GM21528 (cell line): ENCODE results near the gene UBTF.
"Not testable (repeated sequence)": the region's sequence is repeated elsewhere in the genome, so short reads cannot be mapped to it uniquely, and the experiment has no call there.

Experiments
- ATAC-seq: cut with Tn5 transposase; IDR thresholded peaks from one replicate; pipeline ENCODE4 v1.9.1; 2021; ENCODE audit warnings: mild to moderate bottlenecking, moderate library complexity; ENCODE audit not compliant: unreplicated experiment, low FRiP score

The UBTF gene

DNA sequence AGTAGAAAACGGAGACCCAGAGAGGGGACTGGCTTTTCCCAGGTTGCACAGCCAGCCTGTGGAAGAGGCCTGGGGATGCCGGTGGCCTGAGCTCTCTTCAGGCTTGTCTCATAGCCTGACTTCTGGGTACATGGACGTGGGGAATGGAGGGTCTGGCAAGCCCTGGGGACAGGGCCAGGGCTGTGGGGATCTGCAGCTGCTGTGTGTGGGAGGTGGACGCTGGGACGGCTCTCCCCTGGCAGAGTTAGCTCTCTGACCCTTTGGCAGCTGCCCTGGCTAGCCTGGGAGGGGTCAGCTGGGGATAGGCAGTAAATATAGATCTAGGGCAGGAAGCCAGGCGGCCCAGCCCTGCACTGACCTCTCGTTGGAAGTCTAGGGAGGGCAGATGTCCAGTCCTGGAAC is 28.0 kb upstream of the UBTF start:
- ATAC-seq: no peak

DNA sequence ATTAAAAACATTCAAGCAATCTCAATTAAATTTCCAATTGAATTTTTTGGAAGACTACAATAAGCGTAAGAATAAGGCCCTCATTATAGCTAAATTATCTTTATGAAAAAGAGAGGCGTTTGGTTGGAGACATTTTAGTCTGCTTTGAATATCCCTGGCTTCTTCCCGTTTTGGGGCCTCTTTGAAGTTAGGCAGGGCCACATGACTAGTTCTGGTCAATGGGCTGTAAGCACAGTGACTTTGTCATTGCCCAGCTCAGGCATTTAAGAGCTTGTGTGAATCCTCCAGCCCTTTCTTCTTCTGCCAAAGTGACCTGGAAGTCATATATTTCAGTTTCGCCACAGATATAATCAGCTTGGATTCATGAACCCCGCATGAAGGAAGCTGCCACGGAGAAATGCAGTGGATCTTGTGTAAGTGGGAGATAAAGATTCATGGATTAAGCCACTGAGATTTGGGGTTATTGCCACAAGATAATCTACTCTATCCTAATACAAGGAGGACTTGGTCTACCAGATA is 21.7 kb upstream of the UBTF start:
- no peak for ATAC-seq

DNA sequence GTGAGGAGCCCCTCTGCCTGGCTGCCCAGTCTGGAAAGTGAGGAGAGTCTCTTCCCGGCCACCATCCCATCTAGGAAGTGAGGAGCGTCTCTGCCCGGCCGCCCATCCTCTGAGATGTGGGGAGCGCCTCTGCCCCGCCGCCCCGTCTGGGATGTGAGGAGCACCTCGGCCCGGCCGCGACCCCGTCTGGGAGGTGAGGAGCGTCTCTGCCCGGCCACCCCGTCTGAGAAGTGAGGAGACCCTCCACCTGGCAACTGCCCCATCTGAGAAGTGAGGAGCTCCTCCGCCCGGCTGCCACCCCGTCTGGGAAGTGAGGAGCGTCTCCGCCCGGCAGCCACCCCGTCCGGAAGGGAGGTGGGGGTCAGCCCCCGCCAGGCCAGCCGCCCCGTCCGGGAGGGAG is 18.4 kb upstream of the UBTF start:
- ATAC-seq: not testable (repeated sequence)

DNA sequence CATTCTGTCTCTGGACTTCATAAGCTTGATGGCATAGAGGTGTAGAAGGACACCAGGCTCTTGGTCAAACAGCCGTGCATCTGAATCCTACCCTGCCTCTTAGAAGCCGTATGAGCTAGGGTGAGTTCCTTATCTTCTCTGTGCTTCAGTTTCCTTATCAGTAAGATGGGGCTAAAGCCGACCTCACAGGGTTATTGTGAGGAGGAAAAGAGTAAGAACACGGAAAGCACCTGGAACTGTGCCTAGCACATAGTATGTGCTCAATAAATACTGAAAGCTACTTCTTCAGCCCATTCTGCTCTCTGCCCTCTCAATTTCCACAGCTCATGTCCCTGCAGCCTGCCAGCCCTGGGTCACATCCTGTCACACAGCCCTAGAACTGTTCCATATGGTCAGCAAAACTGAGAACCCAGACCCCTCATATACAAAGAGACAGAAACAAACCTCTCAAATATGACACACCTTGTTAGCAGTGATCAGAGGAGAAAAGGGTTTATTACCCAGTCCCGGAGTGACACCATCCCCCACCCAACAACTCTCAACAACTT is 17.0 kb upstream of the UBTF start:
- no peak for ATAC-seq

DNA sequence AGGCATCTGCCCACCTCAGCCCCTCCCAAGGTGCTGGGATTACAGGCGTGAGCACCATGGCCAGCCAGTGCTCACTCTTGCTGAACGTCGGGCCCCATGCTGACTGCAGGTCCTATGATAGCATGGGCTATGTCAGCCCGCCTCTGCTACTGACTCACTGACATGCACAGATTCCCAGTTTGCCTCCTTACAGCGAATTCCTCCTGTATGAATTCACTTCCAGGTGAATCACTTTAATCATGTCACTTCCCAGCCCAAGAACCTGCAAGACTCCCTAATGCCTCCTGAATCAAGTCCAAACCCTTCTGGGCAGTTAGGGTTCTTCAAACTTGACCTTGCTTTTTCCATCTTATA is 16.1 kb upstream of the UBTF start:
- no peak for ATAC-seq

DNA sequence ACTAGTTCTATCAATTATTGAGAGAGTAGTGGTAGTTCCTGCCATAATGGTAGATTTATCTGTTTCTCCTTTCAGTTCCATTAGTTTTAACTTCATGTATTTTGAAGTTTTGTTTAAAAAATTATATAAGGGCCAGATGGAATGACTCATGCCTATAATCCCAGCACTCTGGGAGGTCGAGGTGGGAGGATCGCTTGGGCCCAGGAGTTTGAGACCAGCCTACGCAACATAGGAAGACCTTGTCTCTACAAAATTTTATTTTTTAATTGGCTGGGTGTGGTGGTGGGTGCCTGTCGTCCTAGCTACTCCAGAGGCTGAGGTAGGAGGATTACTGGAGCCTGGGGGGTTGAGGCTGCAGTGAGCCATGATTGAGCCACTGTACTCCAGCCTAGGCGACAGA is 14.1 kb upstream of the UBTF start:
- no peak for ATAC-seq

DNA sequence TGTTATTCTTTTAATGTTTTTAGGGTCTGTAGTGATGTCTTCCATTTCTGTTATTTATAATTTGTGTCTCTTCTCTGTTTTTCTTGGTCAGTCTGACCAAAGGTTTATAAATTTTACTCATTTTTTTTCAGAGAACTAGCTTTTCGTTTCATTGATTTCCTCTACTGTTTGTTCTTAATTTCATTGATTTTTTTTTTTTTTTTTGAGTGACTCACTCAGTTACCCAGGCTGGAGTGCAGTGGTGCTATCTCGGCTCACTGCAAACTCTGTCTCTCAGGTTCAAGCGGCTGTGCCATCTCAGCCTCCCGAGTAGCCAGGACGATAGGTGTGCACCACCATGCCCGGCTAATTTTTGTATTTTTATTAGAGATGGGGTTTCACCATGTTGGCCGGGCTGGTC is 12.6 kb upstream of the UBTF start:
- ATAC-seq: no peak

DNA sequence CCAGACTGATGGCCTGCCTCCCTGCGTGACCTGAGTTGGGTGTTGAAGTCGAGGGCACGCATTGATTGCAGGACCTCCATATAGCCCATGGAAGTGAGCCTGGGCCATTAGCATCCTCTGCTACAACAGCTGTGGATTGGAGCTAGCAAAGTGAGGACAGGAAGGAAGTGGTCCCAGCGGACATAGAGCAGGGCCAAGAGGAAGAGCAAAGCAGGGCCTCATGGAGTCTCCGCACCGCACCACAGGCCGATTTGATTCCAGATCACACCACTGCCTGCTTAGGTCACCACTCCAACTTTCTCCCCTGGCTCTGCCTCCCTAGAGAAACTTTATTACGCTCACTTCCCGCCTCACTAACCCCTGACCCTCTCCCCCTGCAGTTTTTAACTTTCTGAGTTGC is 10.7 kb upstream of the UBTF start:
- no peak for ATAC-seq

DNA sequence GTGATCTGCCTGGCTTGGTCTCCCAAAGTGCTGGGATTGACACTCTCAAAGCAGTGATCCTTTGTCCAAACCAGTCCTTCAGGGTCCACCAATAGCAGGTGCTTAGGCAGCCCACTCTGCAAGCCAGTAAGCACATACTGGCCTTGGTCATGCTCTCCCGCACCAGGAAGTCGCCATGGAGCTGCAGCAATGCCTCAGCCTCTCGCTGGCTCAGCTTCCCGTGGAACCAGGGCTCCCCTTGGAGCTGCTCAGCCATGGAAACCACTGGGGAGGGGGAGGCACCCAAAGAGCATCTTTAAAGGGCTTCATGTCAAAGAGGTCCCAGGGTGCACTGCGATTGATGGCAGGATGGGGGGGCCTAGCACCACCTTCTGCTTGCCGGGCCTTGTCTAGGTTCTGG is 9.6 kb upstream of the UBTF start:
- ATAC-seq: no peak

DNA sequence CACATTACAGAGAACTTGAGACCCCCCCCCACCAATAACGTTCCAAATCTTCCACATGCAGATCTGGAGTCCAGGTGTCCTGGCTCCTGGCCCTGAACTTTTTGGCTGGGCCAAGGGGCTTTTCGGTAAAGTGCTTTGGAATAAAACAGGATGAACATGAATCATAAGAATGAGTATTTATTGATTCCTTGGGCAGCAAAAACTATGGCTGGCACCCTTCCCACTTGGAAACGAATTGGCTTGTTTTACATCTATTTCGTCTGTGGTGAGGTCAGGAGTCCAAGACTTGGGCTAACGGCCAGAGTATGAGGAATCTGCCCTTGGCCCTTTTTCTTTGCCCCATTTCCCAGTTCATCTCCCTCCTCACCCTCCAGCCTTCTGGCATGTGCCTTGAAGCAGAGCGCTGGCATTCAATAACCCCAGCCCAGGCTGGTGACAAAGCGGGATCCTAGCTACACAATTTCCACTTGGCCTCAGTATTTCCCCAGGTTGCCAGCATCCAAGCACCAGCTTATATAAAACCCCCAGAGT is 4.1 kb upstream of the UBTF start:
- ATAC-seq: no peak

DNA sequence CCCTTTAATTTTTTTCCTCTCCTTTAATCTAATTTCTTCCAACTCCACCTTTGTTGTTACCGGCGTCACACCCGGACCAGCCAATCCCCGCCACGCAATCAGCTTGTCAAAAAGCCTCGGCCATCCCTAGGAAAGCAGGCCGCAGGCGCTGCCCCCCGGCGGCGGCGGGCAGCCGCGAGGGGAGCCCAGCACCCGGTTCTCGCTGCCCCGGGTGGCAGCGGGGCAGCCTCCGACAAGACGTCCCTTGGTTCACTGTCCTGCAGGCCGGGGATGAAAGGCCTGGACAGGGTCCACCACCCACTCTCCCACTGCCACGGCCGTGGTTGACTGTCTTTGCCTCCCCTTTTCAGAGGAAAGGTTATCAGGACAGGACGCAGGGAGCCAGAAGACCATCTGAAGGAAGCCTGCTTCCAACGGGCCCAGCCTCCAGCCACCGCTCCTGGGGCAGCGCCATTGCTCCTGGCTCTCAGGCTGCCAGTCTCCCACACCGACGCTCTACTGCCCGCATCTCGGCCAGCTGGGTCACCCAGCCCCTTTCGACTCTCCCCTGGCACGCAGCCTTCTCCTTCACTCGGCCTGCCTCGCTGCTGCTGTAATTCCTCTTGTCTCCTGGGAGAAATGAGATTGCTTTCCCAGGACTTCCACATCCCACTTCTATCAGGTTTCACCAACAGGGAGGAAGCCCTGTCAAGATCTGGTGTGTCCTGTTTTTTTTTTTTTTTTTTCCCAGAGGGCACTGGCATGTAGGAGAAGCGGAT is 2.8 kb upstream of the UBTF start:
- ATAC-seq: no peak

DNA sequence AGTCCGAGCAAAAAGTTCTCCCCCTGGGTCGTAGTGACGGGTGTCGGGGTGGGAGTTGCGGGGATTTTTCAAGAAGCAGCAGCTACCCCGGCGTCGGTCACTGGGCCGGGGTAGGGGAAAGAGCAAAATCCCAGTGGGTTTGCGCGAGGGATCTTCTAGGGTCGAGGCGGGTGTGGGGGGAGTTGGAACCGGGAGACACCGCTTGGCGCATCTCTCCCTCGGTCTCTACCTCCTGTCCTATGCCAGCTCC is 2.3 kb upstream of the UBTF start:
- ATAC-seq: no peak

DNA sequence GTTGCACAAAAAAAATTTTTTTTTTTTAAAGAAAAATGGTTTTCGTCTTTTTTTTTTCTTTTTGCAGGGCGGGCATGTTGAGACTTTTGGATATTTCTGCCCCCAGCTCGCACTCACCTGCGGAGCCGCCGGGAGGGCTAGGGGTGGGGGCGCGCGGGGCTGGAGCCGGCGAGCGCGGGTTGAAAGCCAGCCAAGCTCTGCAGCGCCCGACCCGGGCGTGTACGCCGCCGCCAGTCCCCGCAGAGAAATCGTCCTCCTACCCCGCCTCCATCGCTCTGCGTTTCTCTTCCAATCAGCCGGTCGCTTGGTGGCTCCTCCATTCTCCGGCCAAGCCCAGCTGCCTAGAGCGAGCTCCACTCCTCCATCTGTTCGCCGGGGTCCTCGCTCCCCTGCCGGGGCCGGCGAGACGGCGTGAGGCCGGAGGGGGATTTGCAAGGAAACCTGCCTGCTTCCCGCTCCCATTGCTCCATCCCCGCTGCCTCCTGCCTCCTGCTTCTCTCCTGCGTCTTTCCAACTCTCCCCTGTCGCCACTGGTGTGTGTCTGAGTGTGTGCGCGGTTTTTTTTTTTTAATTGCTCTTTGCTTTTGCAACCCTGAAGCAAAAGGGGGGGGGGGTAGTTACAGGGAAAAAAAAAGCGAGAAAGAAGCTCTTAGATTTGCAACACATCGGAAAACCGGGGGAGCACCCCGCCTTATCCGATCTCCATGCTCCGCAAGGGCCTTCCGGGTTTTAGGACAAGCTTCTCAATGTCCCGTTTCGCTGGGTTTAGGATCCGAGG is 1.8 kb upstream of the UBTF start:
- no peak for ATAC-seq

DNA sequence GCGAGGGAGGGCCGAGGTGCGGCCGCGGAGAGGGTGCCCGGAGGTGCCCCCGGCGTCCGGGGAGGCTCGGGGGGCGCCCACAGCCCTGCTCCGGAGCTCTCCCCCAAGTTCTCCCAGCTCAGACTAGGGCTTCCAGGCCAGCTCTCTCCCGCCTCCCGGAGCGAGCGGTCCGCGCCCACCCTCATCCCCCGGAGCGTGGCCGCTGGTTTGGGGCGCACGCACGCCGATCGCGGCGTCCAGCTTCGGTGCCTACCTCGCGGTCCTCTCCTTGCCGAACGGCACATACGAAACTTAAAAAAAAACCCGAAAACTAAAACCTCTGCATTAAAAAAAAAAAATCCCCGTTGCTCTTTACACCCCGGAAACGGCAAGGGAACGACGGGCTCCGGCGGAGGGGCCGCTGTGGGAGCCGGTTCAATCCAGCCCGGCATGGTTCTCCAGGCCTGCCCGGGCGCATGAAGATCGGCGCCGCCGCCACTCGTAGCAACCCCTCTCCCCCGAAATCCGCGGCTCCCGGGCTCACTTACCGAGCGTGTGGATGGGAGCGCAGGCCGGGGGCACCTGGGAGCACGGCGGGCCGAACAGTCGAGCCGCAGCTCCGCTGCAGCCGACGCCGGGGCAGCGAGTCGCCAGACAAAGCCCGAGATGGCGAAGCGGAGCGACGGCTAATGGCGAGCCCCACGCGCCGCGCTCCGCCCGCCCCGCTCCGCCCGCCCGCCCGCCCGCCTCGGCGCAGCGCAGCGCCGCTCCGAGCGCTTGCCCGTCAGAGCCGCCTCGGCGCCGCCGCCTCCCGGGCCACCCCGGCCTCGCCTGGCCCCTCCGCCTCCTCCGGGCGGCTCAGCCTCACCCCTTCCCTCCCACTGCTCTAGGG is 973 bp upstream of the UBTF start:
- no peak for ATAC-seq

DNA sequence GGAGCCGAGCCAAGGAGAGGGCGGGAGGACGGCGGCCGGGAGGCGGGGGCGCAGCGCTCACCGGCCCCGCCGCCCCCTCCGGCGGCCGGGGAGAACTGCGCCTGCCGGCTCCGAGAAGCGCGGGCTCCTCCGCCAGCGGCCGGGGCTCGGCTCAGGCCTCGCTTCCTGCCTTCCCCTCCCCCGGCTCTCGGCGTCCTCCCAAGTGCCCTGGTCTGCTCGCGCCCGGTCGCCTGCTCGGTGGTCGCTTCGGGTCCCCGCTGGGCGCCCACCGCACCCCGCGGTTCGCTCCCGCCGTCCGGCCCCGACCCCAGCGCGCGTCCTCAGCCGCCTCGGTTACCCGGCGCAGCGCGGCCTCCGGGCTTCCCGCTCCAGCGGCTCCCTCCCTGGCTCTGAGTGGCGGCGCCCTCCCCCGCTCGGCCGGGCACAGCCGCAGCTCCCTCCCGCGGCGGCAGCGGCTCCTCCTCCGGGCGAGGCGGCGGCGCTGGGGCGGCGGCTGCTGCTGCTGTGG is 313 bp downstream of the UBTF start:
- peak; percentile 35 for ATAC-seq

DNA sequence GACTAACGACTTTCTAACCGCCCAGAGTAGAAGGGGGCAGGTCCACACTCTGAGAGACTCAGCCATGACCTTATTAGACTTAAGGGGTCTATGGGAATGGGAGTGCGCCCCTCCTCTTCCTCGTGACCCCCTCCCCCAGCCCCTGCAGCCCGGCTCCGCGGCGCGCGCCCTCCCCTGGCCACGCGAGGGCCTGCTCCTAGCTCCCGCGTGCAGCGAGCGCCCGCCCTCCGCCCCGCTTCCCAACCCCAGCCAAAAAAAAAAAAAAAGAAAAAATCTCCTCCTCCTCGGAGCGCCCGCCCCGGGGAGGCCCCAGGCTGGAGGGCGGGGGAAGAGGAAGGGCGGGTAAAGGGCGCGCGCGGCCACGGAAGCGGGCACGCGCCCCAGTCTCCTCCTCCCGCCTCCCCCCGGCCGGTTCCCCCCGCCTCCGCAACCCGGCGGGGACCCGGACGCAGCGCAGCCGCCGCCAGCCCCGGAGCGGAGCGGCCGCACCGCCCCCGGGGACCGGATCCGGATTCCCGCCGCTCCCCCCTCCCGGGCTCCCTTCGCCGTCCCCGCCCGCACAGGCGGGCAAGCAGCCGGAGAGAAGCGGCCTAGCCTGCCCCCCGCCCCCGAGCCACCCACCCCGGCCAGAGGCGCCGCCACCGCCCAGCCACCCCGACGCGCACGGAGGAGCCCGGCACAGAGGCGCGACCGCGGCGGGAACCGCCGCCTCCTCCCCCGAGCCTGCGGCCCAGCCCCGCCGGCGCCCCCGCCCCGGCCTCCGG is 949 bp downstream of the UBTF start:
- ATAC-seq: peak; percentile 37

DNA sequence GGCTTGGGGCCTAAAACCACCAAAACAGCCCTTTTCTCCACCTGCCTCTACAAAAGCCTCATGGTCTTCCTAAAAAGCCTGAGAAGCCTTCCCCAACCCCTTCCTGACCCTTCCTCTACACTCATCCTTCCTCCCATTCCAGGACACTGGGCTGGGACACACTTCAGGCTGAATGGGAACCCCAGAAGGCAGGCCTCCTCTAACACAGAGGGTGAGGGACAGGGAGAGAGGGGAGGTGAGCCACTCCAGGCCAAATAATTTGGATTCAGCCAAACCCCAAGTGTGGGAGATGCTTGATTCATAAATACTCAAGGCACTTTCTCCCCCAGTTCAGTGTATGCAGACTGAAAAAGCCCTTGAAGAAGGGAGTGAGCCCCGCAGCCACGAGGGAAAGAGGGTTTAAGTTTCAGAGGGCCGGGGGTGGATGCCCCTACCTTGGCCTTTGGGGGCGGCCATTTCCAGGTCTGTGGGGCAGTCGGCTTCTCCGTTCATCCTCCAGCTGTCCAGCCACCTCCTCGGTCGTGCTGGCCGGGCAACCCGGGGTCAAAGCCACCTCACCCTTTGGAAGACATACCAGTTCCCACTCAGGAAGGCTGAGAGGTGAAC is 1.6 kb downstream of the UBTF start:
- no peak for ATAC-seq

DNA sequence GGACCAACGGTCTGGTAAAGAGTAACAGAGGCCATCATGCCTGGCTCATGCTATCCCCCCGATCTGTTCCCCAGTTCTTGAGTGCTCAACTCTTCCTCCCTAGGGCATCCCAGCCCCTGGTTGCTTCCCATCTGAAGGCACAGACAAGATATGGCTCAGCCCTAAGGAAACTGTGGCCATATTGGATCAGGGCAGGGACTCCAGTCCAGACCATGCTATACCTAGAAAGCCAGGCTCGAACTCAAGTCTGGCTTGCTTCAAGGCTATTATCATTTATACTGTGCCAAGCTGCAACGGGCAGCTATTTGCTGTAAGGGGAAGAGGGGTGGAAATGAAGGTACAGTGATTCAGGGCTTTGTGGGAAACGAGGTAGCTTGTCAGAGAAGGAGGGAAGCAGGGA is 2.8 kb downstream of the UBTF start:
- no peak for ATAC-seq

DNA sequence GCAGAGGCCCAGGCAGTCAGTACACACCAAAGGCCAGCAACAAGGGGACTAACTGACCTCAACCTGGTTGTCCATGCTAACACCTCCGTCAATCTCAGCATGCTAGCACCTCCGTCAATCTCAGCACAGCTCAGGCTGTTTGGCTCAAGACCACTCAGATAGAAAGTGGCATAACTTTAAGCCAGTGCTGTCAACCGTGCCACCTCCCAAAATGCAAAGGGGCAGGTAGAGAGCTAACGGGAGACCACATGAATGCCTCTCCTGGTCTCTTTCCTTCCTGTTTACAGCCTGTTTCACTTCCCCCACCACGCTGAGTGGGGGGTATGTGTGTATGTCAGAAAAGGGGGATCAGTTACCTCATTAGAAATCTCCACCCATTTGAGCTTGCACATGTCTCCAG is 3.3 kb downstream of the UBTF start:
- ATAC-seq: no peak

DNA sequence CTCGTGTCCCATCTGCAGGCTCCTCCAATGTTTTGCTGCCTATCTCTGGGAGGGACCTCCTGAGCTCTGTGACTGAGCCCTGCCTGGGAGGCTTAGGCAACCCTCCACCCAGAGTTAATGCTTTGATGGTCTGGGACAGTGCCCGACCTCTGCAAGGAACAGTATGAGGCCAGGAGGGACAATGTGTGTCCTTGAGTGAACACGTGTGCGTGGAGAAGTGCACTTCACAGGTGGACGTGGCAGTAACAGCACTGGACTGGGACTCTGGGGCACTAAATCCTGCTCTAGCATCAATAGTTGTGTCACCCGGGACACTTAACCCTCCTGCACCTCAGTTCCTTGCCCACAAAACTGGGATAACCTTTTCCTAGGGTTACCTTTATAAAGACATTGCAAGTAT is 4.6 kb downstream of the UBTF start:
- ATAC-seq: no peak
